Left lung (tissue), 10 donors: ENCODE measurements around the gene HPS1. TPM values are rescaled to one million over a fixed set of nuclear protein-coding genes. Genes with fewer than 3 reads are reported as not detected.

Source experiments
- ATAC-seq: fragments of 200-7000 bp; cut with Tn5 transposase; one replicate; pipeline ENCODE4 v1.9.1; 2020; ENCODE audit warnings: moderate library complexity
- DNase-seq, 4 donors: peaks; one replicate each; pipeline ENCODE4 v3.0.0-alpha.2; 2013 to 2020
- H3K27ac ChIP-seq, 2 donors: fragments of 200-600 bp; sonication (generic) in 1 of 2; one replicate each; pipeline versions ENCODE4 v1.5.0 to v1.8.0; 2020 to 2021
- H3K27me3 ChIP-seq, 2 donors: fragments of 200-600 bp; sonication (generic) in 1 of 2; one replicate each; pipeline versions ENCODE4 v1.5.0 to v1.8.0; 2020 to 2021
- H3K36me3 ChIP-seq, 2 donors: fragments of 200-600 bp; sonication (generic) in 1 of 2; one replicate each; pipeline versions ENCODE4 v1.5.0 to v1.8.0; 2020 to 2021
- H3K4me1 ChIP-seq, 2 donors: fragments of 200-600 bp; one replicate each; pipeline ENCODE4 v1.8.0; 2021
- H3K4me3 ChIP-seq, 2 donors: fragments of 200-600 bp; sonication (generic) in 1 of 2; one replicate each; pipeline versions ENCODE4 v1.5.0 to v1.8.0; 2020 to 2021; ENCODE audit warnings: mild to moderate bottlenecking in 1 of 2
- H3K9me3 ChIP-seq, 2 donors: fragments of 200-600 bp; sonication (generic) in 1 of 2; one replicate each; pipeline versions ENCODE4 v1.5.0 to v1.8.0; 2020 to 2021
- CTCF ChIP-seq, 2 donors: fragments of 200-600 bp; sonication (generic) in 1 of 2; IDR thresholded peaks; one replicate each; pipeline versions ENCODE4 v1.5.0 to v1.8.0; 2021; ENCODE audit warnings: antibody characterized with exemption in 2 of 2
- intact Hi-C, 2 donors: fragments of 100-400 bp; cut with DNase I; formaldehyde crosslinking; loops; one replicate each; pipeline versions ENCODE4 v1.11.2 to v1.14.2; 2022
- polyA plus RNA-seq, 6 donors: library from polyadenylated mRNA; unstranded; fragments of 120-200 nt; gene quantifications; one replicate each; pipeline ENCODE4 v1.2.1, GENCODE V29; 2013; ENCODE audit not compliant: insufficient read length in 6 of 6
- total RNA-seq, 2 donors: library from RNA; stranded (reverse); fragmentation: NEBNext Ultra II Directional; extraction: Animal tissue kit (Norgen Biotek cat#: 25700); gene quantifications; one replicate each; pipeline ENCODE4 v1.2.1, GENCODE V29; 2021
- donor health status: DM: no; HTN: yes; CAD: no.
- donor health status: DM: no; HTN: no; CAD: no.

Gene HPS1
- total and polyA plus RNA-seq, 8 donors, result 32.1 to 95.0 (median 36.8) TPM

DNA sequence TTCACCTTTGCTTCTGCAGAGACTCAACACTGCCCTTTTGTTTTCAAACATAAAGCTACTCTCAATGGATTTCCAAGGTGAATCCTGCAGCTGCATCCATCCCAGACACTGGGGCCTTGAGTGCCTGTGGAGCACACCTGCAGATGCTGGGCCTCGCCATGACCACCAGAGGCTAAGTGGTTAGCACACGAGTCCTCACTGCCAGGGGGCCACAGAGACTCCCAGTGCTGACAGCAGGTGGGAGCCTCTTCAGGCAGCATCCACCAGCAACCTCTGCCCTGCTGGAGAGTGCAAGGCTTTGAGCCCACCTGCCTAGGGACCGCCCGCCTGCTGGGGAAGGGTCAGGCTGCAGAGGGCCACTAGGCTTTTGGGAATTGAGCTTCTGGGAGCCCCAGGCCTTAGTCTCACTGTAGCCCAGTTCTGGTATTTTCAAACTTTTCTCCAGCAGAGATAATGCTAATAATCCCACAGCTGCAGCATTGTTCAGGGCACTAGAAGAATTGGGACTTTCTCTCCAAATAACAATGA lies 9.4 kb upstream of the HPS1 start:
- H3K9me3 ChIP-seq, result no peaks in the 10 kb centered on the region
- H3K27ac ChIP-seq, result no peak overlapping the region
- H3K4me3 ChIP-seq, result no peak overlapping the region
- peaks cover 5 to 33% of the 10 kb centered on the region in 2 donors for H3K27me3 ChIP-seq
- DNase-seq, result no peak
- intact Hi-C loops, result no loop called here
- H3K36me3 ChIP-seq, result no peaks in the 10 kb centered on the region
- ATAC-seq, result no peak
- H3K4me1 ChIP-seq, result peaks cover 0 to 10% of the 10 kb centered on the region in 2 donors
- TF ChIP-seq CTCF (IDR thresholded peaks at IDR 0.05), result no peak

- no peak for TF ChIP-seq CTCF (IDR thresholded peaks at IDR 0.05)
- Histone ChIP-seq H3K27ac (no peak overlapping the region), H3K4me1 (no peaks in the 10 kb centered on the region), H3K27me3 (peaks cover 5 to 33% of the 10 kb centered on the region in 2 donors), H3K36me3 (no peaks in the 10 kb centered on the region), H3K9me3 (no peaks in the 10 kb centered on the region), H3K4me3 (no peak overlapping the region)
- no peak for DNase-seq
- intact Hi-C loops, result no loop called here
- ATAC-seq, result no peak
These were observed 7.0 kb upstream of the HPS1 start for GRCh38 chr10:98453729-98454128.

DNA sequence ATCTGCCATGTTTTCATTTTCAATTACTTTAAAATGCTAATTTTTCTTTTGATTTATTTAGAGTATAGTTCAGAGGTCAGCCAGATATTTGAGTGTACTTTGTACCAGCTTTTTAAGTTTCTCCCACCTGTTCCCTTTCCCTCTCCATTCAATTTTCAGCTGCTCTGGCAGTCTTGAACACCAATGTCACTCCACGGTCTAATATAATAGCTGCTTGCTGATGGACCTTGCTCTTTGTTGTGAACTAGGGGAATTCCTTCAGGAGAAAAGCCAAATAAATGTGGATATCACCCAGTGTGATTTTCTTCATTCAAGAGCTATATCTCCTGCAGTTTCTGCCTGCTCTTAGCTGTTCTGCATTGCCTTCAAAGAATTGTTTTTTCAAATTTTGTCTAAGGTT lies 3.9 kb upstream of the HPS1 start:
- no peak for DNase-seq
- peaks cover 2 to 9% of the 10 kb centered on the region in 2 donors for H3K4me1 ChIP-seq
- no peak for TF ChIP-seq CTCF (IDR thresholded peaks at IDR 0.05)
- peaks cover 5 to 8% of the 10 kb centered on the region in 2 donors for H3K27me3 ChIP-seq
- H3K27ac ChIP-seq, result no peak overlapping the region
- no peaks in the 10 kb centered on the region for H3K36me3 ChIP-seq
- H3K9me3 ChIP-seq, result no peaks in the 10 kb centered on the region
- intact Hi-C loops, result no loop called here
- H3K4me3 ChIP-seq, result no peak overlapping the region
- no peak for ATAC-seq

- Histone ChIP-seq H3K4me3 (no peak overlapping the region), H3K27ac (no peak overlapping the region), H3K4me1 (peaks cover 4 to 21% of the 10 kb centered on the region in 2 donors), H3K27me3 (peaks cover 5 to 8% of the 10 kb centered on the region in 2 donors), H3K36me3 (peaks cover 0 to 12% of the 10 kb centered on the region in 2 donors), H3K9me3 (no peaks in the 10 kb centered on the region)
- DNase-seq (no peak), ATAC-seq (no peak)
- intact Hi-C loops, result no loop called here
- TF ChIP-seq CTCF (IDR thresholded peaks at IDR 0.05), result no peak
These were observed 2.6 kb upstream of the HPS1 start for GRCh38 chr10:98449287-98449686.

GRCh38 chr10:98446151-98446660 lies 529 bp downstream of the HPS1 start:
- Histone ChIP-seq H3K27ac (peak overlapping the region; percentile 84 to 90), H3K9me3 (no peaks in the 10 kb centered on the region), H3K4me1 (peaks cover 4 to 28% of the 10 kb centered on the region in 2 donors), H3K4me3 (peak overlapping the region; percentile 74 to 80), H3K27me3 (no peaks in the 10 kb centered on the region), H3K36me3 (peaks cover 0 to 43% of the 10 kb centered on the region in 2 donors)
- no peak for TF ChIP-seq CTCF (IDR thresholded peaks at IDR 0.05)
- ATAC-seq (peak; percentile 70), DNase-seq (peak; percentile 13 to 89 (median 40))
- intact Hi-C loops, result no loop called here
